Transverse colon (tissue), 4 donors: ENCODE measurements around the gene CADPS2. TPM values are rescaled to one million over a fixed set of nuclear protein-coding genes. Genes with fewer than 3 reads are reported as not detected.

Source experiments
- DNase-seq: peaks from one replicate; pipeline ENCODE4 v3.0.0-alpha.2; 2019
- H3K27ac ChIP-seq, 4 donors: fragments of 200-600 bp; sonication (generic); 2 replicates each; pipeline ENCODE4 v1.5.1; 2016 to 2018; ENCODE audit warnings: inconsistent platforms in 4 of 4
- H3K27me3 ChIP-seq: fragments of 200-600 bp; sonication (generic); 2 replicates; pipeline ENCODE4 v1.5.1; 2017; ENCODE audit warnings: inconsistent platforms
- H3K36me3 ChIP-seq, 4 donors: fragments of 200-600 bp; sonication (generic); 2 replicates each; pipeline ENCODE4 v1.5.1; 2017 to 2019; ENCODE audit warnings: inconsistent platforms in 4 of 4
- H3K4me1 ChIP-seq, 4 donors: fragments of 200-600 bp; sonication (generic); 2 replicates each; pipeline ENCODE4 v1.5.1; 2017 to 2020; ENCODE audit warnings: inconsistent platforms in 4 of 4
- H3K4me3 ChIP-seq, 4 donors: fragments of 200-600 bp; sonication (generic); 1 replicate in 1 of 4; 2 replicates in 3 of 4; pipeline versions ENCODE4 v1.5.1 to v1.6.1; 2017 to 2019; ENCODE audit warnings: inconsistent platforms in 4 of 4
- H3K9me3 ChIP-seq, 2 donors: fragments of 200-600 bp; sonication (generic); 2 replicates each; pipeline ENCODE4 v1.5.1; 2017 to 2019; ENCODE audit warnings: inconsistent platforms in 2 of 2
- EP300 ChIP-seq: sonication (generic); formaldehyde crosslinking; IDR thresholded peaks from one replicate; pipeline ENCODE4 v1.6.1; 2017; ENCODE audit warnings: antibody characterized with exemption, low read depth
- POLR2A ChIP-seq: fragments of 450-650 bp; IDR thresholded peaks from one replicate; pipeline ENCODE4 v1.6.1; 2016; ENCODE audit warnings: antibody characterized with exemption, mild to moderate bottlenecking, moderate library complexity
- POLR2AphosphoS5 ChIP-seq, 3 donors: sonication (generic); formaldehyde crosslinking; IDR thresholded peaks; one replicate each; pipeline ENCODE4 v1.6.1; 2016; ENCODE audit warnings: antibody characterized with exemption in 3 of 3
- WGBS, 2 donors: methylation state at CpG; one replicate each; pipeline ENCODE4 v1.1.5; 2018; ENCODE audit warnings: low coverage in 1 of 2; 5-methylcytosine and 5-hydroxymethylcytosine counted together
- in situ Hi-C, 4 donors: fragments of 200-750 bp; cut with MboI; loops; one replicate each; pipeline versions ENCODE4 v1.15.0 to v1.15.1; 2017; ENCODE audit warnings: low sequenced_read_pairs in 3 of 4, low pct_ligation_motif_present in 1 of 4, low pct_unique_long_range_greater_than_20kb in 1 of 4
- intact Hi-C: fragments of 100-400 bp; cut with DNase I; formaldehyde crosslinking; loops from one replicate; pipeline ENCODE4 v1.15.1; 2023; ENCODE audit warnings: low total_unique reads
- total RNA-seq, 4 donors: library from RNA; depleted of rRNA; stranded (reverse); fragments of >200 nt; gene quantifications; one replicate each; pipeline ENCODE4 v1.1.0, GENCODE V29; 2016
- TF ChIP-seq, protein P1 (sequence below), 5 experiments: fragments of 200-600 bp in 3 of 5; fragments of 450-650 bp in 2 of 5; sonication (generic) in 3 of 5; IDR thresholded peaks; 1 replicate in 2 of 5; 2 replicates in 3 of 5; pipeline ENCODE4 v1.5.1; 2016 to 2017; ENCODE audit warnings: antibody characterized with exemption in 5 of 5, inconsistent platforms in 3 of 5, mild to moderate bottlenecking in 2 of 5, moderate library complexity in 1 of 5

Gene CADPS2
- total RNA-seq, 4 donors from 2014 or later, result 9.0 to 15.2 (median 12.6) TPM

DNA sequence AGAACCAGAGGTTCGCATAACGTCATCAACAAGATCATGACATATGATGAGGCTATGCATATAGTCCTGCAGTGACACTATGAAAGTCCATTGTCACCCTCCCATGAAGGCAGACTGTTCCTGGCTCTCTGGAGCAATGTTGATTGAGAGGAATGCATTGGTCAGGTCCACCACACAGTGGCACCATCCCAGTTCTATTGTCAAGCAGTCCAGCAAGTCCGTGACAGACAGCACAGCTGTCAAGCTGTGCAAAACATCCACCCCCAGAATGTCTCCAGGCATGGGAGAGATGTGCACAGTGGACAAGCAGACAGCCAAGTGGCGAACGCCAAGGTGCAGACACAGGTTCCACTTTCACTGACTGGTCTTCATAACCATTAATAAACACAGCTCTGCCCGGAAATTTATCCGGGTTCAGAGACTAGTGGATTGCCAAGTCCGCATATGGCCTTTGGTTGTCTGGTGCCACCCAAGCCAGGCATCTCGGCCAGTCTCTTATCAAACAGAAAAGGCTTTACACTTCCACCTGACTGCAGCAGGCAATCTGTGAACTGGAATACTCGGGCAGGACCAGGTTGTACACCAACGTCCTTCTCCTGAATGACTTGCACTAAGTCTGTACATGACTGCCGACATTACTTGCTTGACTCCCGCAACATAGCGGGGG, 194.6 kb downstream of the CADPS2 start:
- intact Hi-C loops, result no loop called here
- Histone ChIP-seq H3K27ac (no peak overlapping the region), H3K4me1 (no peaks in the 10 kb centered on the region), H3K36me3 (no peaks in the 10 kb centered on the region), H3K27me3 (no peaks in the 10 kb centered on the region), H3K9me3 (no peaks in the 10 kb centered on the region), H3K4me3 (no peak overlapping the region)
- DNase-seq, result no peak
- in situ Hi-C loops, result loop anchor here in 1 of 4 donors (25.0 kb wide), 1 partner anchor 104 kb away; no protein-coding TSS in a partner anchor
- TF ChIP-seq, protein P1, sequence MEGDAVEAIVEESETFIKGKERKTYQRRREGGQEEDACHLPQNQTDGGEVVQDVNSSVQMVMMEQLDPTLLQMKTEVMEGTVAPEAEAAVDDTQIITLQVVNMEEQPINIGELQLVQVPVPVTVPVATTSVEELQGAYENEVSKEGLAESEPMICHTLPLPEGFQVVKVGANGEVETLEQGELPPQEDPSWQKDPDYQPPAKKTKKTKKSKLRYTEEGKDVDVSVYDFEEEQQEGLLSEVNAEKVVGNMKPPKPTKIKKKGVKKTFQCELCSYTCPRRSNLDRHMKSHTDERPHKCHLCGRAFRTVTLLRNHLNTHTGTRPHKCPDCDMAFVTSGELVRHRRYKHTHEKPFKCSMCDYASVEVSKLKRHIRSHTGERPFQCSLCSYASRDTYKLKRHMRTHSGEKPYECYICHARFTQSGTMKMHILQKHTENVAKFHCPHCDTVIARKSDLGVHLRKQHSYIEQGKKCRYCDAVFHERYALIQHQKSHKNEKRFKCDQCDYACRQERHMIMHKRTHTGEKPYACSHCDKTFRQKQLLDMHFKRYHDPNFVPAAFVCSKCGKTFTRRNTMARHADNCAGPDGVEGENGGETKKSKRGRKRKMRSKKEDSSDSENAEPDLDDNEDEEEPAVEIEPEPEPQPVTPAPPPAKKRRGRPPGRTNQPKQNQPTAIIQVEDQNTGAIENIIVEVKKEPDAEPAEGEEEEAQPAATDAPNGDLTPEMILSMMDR (IDR thresholded peaks at IDR 0.05), result no peak
- no peak for TF ChIP-seq POLR2AphosphoS5 (IDR thresholded peaks at IDR 0.05)
- TF ChIP-seq POLR2A, result no peak
- TF ChIP-seq EP300, result no peak
- WGBS, 2 donors, result 91% methylated on average over 14 of the region's 14 CpGs; no CpG with 5 or more reads in 1 of the 2 donors

DNA sequence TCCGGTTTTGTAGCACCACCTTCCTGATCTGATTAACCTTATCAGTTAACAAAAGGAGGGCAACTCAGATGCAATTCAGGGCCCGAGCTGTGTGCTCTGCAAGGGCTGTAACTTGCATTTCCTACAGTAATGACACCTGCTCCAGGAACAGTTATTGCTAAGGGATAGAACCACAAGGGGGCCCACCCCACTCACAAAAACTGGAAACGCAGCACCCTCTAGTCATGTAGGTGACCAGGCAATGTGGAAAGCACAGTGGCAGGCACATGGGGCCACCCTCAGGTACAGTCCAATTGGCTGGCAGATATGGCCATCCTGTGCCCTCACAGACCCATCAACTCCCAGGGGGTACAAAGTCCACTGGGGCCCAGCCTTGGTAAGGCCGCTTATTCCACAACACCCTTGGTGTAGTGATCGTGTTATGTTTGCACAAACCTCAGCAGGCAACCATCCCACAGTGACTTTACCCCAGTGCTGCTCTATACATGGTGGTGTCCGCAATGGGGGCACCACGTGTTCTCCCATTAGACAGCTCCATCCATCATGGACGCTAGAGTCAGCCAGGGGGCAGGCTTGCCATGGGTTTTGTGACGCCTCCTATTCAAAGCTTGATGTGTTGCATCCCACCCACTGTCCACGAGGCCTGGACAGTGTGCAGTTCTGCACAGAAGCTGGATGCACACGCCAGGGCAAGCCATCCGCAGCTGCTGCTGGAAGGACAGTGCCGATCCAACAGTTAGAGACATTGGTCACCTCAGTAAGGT, 196.7 kb downstream of the CADPS2 start:
- no peaks in the 10 kb centered on the region for H3K4me1 ChIP-seq
- H3K36me3 ChIP-seq, result no peaks in the 10 kb centered on the region
- in situ Hi-C loops (loop anchor here in 1 of 4 donors (25.0 kb wide), 1 partner anchor 102 kb away; no protein-coding TSS in a partner anchor), intact Hi-C loops (no loop called here)
- TF ChIP-seq, protein P1 (IDR thresholded peaks at IDR 0.05), result no peak
- TF ChIP-seq POLR2A (no peak), POLR2AphosphoS5 (IDR thresholded peaks at IDR 0.05) (no peak), EP300 (no peak)
- no peaks in the 10 kb centered on the region for H3K9me3 ChIP-seq
- H3K27ac ChIP-seq, result no peak overlapping the region
- H3K27me3 ChIP-seq, result no peaks in the 10 kb centered on the region
- WGBS, 2 donors, result 85% methylated on average over 12 of the region's 13 CpGs; no CpG with 5 or more reads in 1 of the 2 donors
- DNase-seq, result no peak
- no peak overlapping the region for H3K4me3 ChIP-seq

DNA sequence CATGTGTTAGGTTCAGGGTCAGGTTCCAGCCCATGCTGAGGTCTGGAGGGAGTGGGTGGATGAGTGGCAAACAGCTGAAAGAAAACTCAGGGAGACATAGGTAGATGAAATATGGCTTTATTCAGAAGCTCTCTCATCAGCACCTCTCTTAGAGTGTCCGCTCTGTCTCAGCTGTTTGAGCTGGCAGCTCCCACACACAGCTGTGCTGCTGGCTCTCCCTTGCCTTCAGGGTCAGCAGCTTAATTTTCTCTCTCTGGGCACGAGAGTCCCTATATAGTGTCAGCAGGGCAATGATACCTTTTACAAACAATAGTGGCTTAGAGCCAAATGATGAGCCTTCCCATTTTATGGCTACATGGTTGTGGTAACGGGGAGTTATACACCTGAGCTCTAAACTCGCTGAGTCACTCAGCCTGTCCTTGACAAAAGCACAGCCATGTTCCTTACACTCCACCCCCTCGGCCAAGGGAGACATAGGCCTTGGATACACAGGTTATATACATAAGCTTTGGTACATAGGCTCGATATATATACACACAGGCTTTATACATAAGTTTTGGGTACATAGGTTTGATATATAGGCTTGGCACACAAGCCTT, 197.8 kb downstream of the CADPS2 start:
- Histone ChIP-seq H3K4me1 (no peaks in the 10 kb centered on the region), H3K4me3 (no peak overlapping the region), H3K36me3 (no peaks in the 10 kb centered on the region), H3K9me3 (no peaks in the 10 kb centered on the region), H3K27me3 (no peaks in the 10 kb centered on the region), H3K27ac (no peak overlapping the region)
- 69% methylated on average over 6 of the region's 6 CpGs; no CpG with 5 or more reads in 1 of the 2 donors for WGBS, 2 donors
- in situ Hi-C loops, result loop anchor here in 1 of 4 donors (25.0 kb wide), 1 partner anchor 101 kb away; no protein-coding TSS in a partner anchor
- no peak for DNase-seq
- TF ChIP-seq POLR2AphosphoS5 (IDR thresholded peaks at IDR 0.05), result no peak
- TF ChIP-seq, protein P1 (IDR thresholded peaks at IDR 0.05), result no peak
- no peak for TF ChIP-seq POLR2A
- no peak for TF ChIP-seq EP300
- intact Hi-C loops, result no loop called here

DNA sequence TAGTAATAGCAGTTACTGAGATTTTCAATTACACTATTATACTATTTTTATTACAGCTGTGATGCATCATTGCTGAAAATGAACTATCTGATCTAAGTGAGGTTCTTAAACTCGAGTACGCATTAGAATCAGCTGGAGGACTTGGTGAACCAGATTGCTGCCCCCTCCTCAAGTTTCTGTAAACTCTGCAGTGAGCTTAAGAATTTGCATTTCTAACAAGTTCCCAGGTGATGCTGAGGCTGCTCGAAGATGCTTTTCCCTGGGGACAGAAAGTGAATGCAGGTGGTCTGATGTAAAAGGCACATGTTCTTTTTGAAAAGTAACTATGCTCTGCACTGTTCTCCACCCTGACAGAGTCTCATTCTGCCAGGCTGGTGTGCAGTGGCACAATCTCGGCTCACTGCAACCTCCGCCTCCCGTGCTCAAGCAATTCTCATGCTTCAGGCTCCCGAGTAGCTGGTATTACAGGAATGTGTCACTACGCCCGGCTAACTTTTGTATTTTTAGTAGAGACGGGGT, 199.8 kb downstream of the CADPS2 start:
- H3K9me3 ChIP-seq, result no peaks in the 10 kb centered on the region
- TF ChIP-seq, protein P1 (IDR thresholded peaks at IDR 0.05), result no peak
- TF ChIP-seq EP300 (no peak), POLR2AphosphoS5 (IDR thresholded peaks at IDR 0.05) (no peak), POLR2A (no peak)
- intact Hi-C loops (no loop called here), in situ Hi-C loops (loop anchor here in 1 of 4 donors (25.0 kb wide), 1 partner anchor 99 kb away; no protein-coding TSS in a partner anchor)
- no peaks in the 10 kb centered on the region for H3K36me3 ChIP-seq
- no peaks in the 10 kb centered on the region for H3K27me3 ChIP-seq
- H3K4me1 ChIP-seq, result no peaks in the 10 kb centered on the region
- WGBS, 2 donors, result 80 to 84% methylated on average over 2 to 10 of the region's 10 CpGs
- H3K27ac ChIP-seq, result no peak overlapping the region
- DNase-seq, result no peak
- H3K4me3 ChIP-seq, result no peak overlapping the region
